ENCODE results near the gene TPP2.

- TF ChIP-seq, protein P1, sequence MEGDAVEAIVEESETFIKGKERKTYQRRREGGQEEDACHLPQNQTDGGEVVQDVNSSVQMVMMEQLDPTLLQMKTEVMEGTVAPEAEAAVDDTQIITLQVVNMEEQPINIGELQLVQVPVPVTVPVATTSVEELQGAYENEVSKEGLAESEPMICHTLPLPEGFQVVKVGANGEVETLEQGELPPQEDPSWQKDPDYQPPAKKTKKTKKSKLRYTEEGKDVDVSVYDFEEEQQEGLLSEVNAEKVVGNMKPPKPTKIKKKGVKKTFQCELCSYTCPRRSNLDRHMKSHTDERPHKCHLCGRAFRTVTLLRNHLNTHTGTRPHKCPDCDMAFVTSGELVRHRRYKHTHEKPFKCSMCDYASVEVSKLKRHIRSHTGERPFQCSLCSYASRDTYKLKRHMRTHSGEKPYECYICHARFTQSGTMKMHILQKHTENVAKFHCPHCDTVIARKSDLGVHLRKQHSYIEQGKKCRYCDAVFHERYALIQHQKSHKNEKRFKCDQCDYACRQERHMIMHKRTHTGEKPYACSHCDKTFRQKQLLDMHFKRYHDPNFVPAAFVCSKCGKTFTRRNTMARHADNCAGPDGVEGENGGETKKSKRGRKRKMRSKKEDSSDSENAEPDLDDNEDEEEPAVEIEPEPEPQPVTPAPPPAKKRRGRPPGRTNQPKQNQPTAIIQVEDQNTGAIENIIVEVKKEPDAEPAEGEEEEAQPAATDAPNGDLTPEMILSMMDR (IDR thresholded peaks at IDR 0.05; ENCODE audit: low read depth, low read length, missing input control), result no peak
- no peak for TF ChIP-seq JUND (IDR thresholded peaks at IDR 0.05)
Measured at GRCh38 chr13:102670130-102670529, 73.3 kb downstream of the TPP2 start.

All from liver (tissue), 3 donors.